Epidermal melanocyte (primary cell): ENCODE measurements around the gene MACROH2A1.
A peak's percentile ranks its signal among the peaks of the same experiment; 100 is the strongest.

Experiments used
- DNase-seq: peaks from one replicate; pipeline ENCODE4 v3.0.0; 2011; ENCODE audit warnings: low spot score; ENCODE audit not compliant: insufficient read length

Gene MACROH2A1

DNA sequence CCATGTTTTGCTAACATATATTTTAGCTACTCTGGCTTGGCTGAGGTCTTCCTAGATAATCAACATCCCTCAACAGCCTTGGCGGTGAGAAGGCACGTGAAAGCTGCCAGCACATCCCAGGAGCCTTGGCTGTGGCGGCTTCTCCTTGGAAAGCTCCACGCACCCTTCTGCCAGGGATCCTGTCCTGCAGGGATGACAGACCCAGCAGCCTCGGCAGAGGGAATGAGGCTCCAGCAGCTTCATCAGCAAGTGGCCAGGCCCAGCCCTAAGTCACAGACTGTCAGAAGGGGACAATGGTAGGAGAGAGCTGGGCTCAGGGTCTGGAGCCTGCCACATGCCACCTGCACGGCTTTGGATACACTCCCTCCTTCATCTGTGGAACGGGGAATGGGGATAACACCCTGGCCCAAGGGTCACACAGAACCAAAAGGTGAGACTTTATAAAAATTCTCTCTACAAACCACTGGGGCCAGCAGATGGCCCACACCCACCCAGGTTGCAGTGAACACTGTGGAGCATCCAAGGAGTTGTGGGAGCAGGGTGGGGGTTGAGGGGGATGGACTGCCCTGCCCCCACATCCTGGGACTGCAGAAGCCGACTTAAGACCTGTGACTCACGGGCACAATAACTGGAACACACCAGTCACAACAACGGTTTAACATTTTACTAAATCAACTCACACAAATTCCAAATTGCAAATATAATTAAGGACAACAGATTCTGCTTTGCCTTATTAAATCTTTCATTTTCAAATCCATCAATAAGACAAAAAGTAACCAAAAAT, 65.1 kb downstream of the MACROH2A1 start:
- no peak for DNase-seq

GRCh38 chr5:135332519-135333150, 66.4 kb downstream of the MACROH2A1 start:
- peak; percentile 82 for DNase-seq

- no peak for DNase-seq
Observed at GRCh38 chr5:135331612-135332011, 67.4 kb downstream of the MACROH2A1 start.

GRCh38 chr5:135330798-135331096, 68.3 kb downstream of the MACROH2A1 start:
- no peak for DNase-seq

GRCh38 chr5:135329913-135330797, 68.9 kb downstream of the MACROH2A1 start:
- no peak for DNase-seq

- no peak for DNase-seq
Observed at GRCh38 chr5:135329066-135329912, 69.7 kb downstream of the MACROH2A1 start.

DNA sequence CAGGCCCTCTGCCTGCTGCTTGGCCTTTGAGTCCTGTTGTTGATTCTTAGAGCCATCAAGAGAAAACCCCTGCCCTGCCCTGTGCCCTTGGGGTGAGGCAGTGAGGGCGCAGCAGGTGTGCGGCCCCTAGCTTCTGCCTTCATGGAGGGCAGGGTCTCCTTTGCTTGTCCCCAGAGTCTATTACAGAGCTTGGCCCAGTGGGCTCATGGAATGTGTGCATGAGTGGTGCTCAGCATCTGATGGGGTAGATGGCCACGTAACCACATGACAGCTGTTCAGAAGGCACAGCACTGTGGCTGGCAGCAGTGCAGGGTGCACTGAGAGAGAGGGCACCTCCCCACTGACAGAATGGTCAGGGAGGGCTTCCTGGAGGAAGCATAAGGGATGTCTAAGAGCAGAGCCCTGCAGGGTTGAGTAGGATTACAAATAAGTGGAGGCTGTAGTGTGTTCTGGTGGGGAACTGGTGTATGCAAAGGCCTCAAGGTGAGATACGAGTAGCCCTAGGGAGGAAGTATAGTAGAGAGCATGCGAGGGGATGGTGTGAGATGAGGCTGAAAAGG, 70.8 kb downstream of the MACROH2A1 start:
- no peak for DNase-seq

DNA sequence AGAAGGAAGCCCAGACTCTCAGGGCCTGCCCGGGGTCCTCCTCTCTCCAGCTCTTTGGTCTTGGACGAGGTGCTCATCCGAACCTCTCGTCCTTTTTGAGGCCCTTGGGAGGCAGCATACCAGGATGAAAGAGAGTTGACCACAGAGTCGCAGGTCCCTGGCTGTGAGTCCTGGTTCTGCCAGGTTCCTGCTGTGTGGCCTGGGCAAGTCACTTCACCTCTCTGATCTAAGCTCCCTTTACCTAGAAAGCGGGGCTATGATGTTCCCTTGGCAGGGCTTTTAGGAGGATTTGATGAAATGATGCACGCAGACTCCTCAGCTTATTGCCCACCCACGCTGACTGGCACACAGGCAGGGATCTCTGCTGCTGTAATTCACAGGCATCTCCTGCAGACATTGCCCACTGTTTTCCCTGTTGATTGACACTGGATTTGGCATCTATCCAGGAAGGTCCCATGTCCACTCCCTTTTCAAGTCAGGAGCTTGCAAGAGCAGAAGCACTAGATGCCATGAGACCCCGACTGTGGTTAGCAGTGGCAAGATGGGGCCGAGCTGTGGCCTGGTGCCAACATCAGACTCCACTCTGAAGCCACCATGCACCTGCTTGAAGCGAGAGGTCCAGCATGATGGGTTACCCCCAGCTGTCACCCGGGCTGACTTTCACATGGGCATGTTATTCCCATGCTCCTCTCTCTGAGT, 71.5 kb downstream of the MACROH2A1 start:
- no peak for DNase-seq

DNA sequence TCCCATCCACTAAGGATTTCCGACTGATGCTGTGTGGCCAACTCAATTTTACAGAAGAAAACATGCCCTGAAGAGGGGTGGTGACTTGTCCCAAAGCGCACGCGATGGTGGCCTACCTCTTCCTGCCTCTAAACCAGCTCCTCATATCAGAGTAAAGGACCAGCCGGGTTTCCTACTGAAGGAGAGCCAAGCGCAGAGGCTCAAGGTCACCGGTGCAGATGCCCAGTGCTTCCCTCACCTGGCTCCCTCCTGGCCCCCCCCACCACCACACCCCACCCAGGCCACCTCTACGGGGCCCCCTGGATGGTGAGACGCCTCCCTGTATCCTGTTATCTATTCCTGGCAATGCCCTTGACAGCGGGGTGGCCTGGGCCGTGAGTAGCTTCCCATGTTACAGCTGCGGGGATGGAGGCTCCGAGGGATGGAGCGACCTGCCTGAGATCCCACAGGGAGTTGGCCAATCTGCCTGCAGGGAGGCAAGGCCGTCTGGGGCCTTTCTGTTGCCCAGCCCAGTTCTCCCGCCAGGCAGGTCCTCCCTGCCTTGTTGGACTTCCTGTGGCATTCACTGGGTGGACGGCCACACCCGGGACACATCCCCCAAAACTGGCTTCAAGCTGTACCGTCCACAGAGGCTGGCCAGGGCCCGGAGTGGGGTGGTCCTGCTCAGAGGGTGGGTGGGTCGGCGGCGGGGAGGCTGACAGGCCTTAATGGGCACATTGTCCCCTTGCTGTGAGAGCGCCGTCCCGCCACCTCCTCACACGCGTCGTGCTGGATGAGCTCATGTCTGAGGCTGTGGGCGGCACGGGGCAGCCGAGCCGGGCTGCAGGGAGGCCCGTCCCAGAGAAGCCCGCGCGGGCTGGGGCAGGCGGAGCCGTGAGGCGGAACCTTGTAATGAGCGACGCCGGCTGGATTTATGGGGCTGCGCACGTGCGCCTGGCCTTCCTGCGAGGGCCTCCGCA, 72.5 kb downstream of the MACROH2A1 start:
- DNase-seq: no peak

- no peak for DNase-seq
Observed at GRCh38 chr5:135324897-135325650, 74.0 kb downstream of the MACROH2A1 start.

DNA sequence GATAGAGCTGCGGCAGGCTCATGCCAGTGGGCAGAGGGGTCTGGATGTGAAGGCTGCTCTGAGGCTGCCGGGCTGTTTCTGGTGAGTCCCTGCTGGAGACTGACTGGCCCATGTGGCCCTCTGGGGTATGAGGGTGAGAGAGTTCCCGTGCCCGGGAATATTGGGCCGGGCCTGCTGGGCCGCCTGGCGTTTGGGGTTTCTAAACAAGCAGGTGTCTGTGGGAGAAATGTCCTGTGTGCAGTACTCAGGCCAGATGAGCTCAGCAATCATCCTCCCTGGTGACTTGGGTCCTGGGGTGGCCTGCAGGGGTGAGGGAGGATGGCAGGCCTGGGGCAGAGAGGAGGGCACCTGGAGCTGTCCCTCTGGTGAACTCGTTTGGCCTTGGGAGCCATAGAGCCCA, 74.9 kb downstream of the MACROH2A1 start:
- DNase-seq: no peak

DNA sequence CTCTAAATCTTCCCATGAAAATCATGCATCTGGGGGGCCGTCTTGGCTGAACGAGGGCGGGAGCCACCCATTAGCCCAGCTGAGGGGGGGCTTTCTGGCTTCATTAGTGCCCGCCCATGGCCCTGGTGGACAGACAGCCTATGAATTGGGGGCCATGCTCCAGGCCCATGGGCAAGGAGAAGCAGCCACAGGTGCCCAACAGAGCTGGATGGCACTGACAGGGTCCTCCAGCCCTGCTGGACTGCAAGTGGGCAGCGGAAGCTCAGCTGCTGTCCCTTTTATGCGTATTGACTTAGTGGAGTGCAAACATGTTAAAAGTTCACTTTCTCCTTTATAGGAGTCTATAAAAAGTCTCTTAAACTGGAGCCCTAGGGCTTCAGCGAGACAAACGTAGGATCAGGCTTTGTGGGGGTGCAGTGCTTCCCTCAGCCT, 75.3 kb downstream of the MACROH2A1 start:
- no peak for DNase-seq

- DNase-seq: no peak
Observed at GRCh38 chr5:135323227-135323626, 75.8 kb downstream of the MACROH2A1 start.

GRCh38 chr5:135322744-135323143, 76.3 kb downstream of the MACROH2A1 start:
- no peak for DNase-seq

- no peak for DNase-seq
Observed at GRCh38 chr5:135322271-135322670, 76.8 kb downstream of the MACROH2A1 start.

- no peak for DNase-seq
Observed at GRCh38 chr5:135320718-135321484, 78.1 kb downstream of the MACROH2A1 start.

DNA sequence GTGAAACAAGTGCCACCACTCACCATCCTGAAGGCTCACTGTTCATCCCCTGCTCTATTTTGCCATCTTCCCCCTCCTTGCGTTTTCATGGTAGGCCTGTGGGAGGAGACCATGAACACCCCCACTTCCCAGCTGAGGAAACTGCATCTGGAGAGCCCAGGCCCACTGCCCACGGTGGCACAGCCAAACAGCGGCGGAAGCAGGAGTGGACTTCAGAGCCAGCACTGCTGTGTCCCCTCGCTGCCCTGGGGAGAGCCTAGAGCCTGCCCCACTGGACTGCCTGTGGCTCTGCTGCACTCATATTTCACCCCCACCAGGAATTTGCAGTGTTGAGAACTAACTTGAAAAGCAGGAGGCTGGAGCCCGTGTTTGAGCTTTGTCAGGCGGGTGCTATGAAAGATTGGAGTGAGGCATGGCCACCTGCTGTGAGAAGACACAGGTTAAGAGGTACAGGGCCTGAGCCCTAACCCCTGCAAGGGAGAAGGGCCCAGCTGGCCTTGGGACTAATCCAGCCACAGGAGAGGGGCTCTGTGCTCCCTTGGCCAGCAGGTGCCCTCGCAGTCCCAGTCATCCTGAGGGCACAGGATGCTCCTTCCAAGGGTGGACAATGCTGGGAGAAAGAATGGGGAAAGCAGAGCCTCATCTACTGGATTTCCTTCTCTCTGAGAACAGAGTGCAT, 79.0 kb downstream of the MACROH2A1 start:
- DNase-seq: no peak
